HFFc6 (cell line): ENCODE results near the gene LCN1. TPM values are rescaled to one million over a fixed set of nuclear protein-coding genes. Genes with fewer than 3 reads are reported as not detected.

Source experiments
- DNase-seq: peaks from one replicate; pipeline ENCODE4 v3.0.0-alpha.2; 2018
- H3K27ac Mint-ChIP-seq: 2 replicates; pipeline ENCODE4 v1.8.0; 2020; ENCODE audit warnings: mild to moderate bottlenecking, mixed read lengths
- H3K27me3 Mint-ChIP-seq: 2 replicates; pipeline ENCODE4 v1.8.0; 2021; ENCODE audit warnings: mild to moderate bottlenecking, moderate library complexity, mixed read lengths; ENCODE audit not compliant: insufficient read depth
- H3K36me3 Mint-ChIP-seq: 2 replicates; pipeline ENCODE4 v1.8.0; 2021; ENCODE audit warnings: low read depth, mixed read lengths
- H3K4me1 Mint-ChIP-seq: 2 replicates; pipeline ENCODE4 v1.8.0; 2020; ENCODE audit warnings: low read depth, mixed read lengths
- H3K4me3 Mint-ChIP-seq: 2 replicates; pipeline ENCODE4 v1.8.0; 2020; ENCODE audit warnings: mild to moderate bottlenecking, moderate library complexity, mixed read lengths
- H3K9me3 Mint-ChIP-seq: 2 replicates; pipeline ENCODE4 v1.8.0; 2020; ENCODE audit warnings: mild to moderate bottlenecking, mixed read lengths
- total RNA-seq, 6 experiments: library from RNA; stranded (reverse); fragmentation: NEBNext Ultra II Directional; extraction: Animal tissue kit (Norgen Biotek cat#: 25700); gene quantifications; 2 replicates in 1 of 6; 3 replicates in 5 of 6; pipeline ENCODE4 v1.2.3, GENCODE V29; 2021
- TF ChIP-seq, protein P1 (sequence below): fragments of 200-600 bp; sonication (generic); IDR thresholded peaks from 2 replicates; pipeline ENCODE4 v1.5.0; 2021; ENCODE audit warnings: antibody characterized with exemption, mild to moderate bottlenecking

LCN1 gene
- total RNA-seq, 6 experiments from 2014 or later, result 0.28 to 0.46 TPM; not detected in 4

DNA sequence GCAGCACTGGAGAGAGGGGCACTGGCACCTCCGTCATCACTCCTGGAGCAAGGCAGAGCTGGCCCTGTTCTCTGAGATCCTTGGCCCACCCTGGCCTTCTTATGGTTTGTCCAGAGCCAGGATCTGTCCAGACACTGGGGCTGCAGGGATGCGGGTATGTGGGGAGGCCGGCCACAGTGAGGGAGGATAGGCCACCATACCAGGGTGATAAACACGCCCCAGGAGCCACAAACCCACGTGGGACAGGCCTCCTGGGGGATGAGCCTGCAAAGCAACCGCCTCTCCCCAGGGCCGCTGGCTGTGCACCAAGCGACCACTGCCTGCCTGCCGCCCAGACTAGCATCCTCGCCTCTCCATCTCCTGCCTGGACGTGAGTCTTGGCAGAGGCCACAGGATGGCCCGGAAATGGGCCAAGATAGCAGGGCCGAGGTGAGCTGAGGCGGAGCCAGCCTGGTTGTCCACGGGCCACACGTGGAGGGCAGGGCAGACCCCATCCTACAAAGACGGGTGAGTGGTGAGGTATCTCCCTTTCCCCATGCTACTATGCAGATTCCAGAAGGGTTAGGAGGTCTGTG is 29.2 kb downstream of the LCN1 start:
- Mint-ChIP-seq H3K4me1 (no peaks in the 10 kb centered on the region), H3K9me3 (no peaks in the 10 kb centered on the region), H3K27ac (no peak overlapping the region), H3K4me3 (no peak overlapping the region), H3K27me3 (peaks cover 17% of the 10 kb centered on the region), H3K36me3 (no peaks in the 10 kb centered on the region)
- DNase-seq, result no peak
- TF ChIP-seq, protein P1, sequence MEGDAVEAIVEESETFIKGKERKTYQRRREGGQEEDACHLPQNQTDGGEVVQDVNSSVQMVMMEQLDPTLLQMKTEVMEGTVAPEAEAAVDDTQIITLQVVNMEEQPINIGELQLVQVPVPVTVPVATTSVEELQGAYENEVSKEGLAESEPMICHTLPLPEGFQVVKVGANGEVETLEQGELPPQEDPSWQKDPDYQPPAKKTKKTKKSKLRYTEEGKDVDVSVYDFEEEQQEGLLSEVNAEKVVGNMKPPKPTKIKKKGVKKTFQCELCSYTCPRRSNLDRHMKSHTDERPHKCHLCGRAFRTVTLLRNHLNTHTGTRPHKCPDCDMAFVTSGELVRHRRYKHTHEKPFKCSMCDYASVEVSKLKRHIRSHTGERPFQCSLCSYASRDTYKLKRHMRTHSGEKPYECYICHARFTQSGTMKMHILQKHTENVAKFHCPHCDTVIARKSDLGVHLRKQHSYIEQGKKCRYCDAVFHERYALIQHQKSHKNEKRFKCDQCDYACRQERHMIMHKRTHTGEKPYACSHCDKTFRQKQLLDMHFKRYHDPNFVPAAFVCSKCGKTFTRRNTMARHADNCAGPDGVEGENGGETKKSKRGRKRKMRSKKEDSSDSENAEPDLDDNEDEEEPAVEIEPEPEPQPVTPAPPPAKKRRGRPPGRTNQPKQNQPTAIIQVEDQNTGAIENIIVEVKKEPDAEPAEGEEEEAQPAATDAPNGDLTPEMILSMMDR, result no peak

DNA sequence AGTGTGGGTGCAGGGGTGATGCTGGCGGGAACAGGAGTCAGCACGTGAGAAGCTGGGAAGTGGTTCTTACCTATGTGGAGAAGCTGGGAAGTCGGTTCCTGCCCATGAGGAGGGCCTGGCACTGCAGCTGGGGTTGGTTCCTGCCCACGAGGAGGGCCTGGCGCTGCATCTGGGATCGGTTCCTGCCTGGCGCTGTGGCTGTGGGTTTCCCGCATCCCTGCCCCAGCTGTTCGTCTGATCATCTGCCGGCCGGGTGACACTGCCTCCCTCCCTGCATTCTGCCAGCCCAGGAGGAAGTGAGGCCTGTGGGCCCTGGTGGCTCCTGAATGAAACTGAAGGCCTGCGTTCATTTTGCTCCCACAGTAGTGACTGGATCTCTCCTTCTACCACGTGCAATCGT is 29.8 kb downstream of the LCN1 start:
- no peak for DNase-seq
- no peaks in the 10 kb centered on the region for H3K4me1 Mint-ChIP-seq
- H3K4me3 Mint-ChIP-seq, result no peak overlapping the region
- no peaks in the 10 kb centered on the region; the same call in 1 of the 2 replicates for H3K9me3 Mint-ChIP-seq
- TF ChIP-seq, protein P1, result no peak
- H3K27me3 Mint-ChIP-seq, result peaks cover 17% of the 10 kb centered on the region
- no peaks in the 10 kb centered on the region for H3K36me3 Mint-ChIP-seq
- no peak overlapping the region for H3K27ac Mint-ChIP-seq

DNA sequence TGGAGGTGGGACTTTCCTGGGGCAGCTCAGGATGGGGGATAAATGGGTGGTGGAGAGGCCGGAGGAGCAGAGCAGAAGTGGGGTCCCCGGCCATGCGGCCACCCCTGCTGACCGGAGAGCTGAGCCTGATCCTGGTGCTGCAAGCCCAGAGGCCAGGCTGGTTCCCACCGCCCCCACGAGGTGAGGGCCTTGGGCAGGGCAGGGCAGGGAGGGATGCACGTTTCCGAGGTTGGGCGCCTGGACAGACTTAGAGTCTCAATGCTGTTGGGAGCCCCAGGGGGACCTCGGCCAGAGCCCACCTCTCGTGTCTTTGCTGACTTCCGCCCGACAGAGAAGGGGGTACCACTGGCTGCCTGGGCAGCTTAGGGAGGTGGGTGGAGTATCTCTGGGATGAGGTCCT is 30.2 kb downstream of the LCN1 start:
- TF ChIP-seq, protein P1, result no peak
- no peak for DNase-seq
- no peak overlapping the region for H3K27ac Mint-ChIP-seq
- no peak overlapping the region for H3K4me3 Mint-ChIP-seq
- no peaks in the 10 kb centered on the region for H3K4me1 Mint-ChIP-seq
- H3K9me3 Mint-ChIP-seq, result no peaks in the 10 kb centered on the region; the same call in 1 of the 2 replicates
- peaks cover 17% of the 10 kb centered on the region for H3K27me3 Mint-ChIP-seq
- H3K36me3 Mint-ChIP-seq, result no peaks in the 10 kb centered on the region

DNA sequence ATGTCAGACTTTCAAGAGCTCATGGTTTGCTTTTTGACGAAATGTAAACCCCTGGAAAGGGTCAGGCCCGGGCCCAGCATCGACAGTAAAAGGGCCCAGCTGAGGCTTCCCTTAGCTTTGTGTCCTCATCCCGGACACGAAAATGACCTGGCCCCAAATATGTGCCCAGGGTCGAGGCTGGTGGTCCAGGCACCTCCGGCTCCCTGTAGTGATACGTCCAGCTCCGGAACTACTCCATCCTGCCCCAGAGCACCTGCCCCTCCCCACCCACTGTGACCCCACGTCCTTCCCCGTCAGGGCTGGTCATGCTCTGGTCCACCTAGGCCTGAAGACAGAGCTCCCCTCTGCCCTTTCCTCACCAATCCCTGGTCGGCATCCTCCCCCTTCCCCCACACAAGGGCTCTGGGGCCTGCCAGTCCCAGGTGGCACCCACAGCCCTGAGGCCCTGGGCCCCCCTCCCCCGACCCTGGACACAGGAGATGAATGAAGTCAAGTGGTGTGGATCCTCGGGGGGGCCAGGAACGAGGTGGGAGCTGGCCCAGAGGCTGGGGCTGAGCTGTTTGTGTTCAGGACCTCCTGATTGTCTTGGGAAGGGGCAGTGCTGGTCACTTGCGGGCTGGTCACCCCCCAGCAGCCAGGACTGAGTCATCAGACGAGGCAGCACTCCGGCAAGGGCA is 30.9 kb downstream of the LCN1 start:
- Mint-ChIP-seq H3K36me3 (no peaks in the 10 kb centered on the region), H3K9me3 (no peaks in the 10 kb centered on the region; the same call in 1 of the 2 replicates), H3K4me1 (no peaks in the 10 kb centered on the region), H3K27me3 (peaks cover 17% of the 10 kb centered on the region), H3K27ac (no peak overlapping the region), H3K4me3 (no peak overlapping the region)
- TF ChIP-seq, protein P1, result no peak
- no peak for DNase-seq

DNA sequence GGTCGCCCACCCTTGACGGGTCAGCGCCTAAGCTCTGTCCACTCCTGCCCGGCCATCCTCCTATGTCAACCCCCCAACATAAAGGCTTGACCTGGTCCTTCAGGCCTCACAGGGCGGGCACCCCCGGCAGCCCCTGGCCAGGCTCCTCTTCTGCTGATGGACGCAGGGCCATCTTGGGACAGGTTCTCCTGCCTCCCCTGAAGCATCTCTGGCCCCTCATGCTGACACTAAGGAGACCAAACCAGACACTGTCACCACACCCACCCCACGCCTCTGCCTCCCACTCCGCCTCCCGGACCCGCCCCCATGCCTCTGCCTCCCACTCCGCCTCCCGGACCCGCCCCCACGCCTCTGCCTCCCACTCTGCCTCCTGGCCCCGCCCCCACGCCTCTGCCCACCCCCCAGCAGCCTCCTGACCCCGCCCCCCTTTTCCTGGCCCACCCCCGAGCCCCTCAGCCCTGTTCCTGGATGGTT is 31.5 kb downstream of the LCN1 start:
- peaks cover 15% of the 10 kb centered on the region for H3K27me3 Mint-ChIP-seq
- H3K4me3 Mint-ChIP-seq, result no peak overlapping the region
- H3K36me3 Mint-ChIP-seq, result no peaks in the 10 kb centered on the region
- no peak for DNase-seq
- no peak overlapping the region for H3K27ac Mint-ChIP-seq
- no peaks in the 10 kb centered on the region for H3K4me1 Mint-ChIP-seq
- no peaks in the 10 kb centered on the region; the same call in 1 of the 2 replicates for H3K9me3 Mint-ChIP-seq
- TF ChIP-seq, protein P1, result no peak
